CD4-positive, CD25-positive, alpha-beta regulatory T cell (primary cell): ENCODE measurements around the gene NBEA. TPM values are rescaled to one million over a fixed set of nuclear protein-coding genes. Genes with fewer than 3 reads are reported as not detected.
A peak's percentile ranks its signal among the peaks of the same experiment; 100 is the strongest.

ENCODE experiments used
- ATAC-seq, 2 donors: fragments of 150-1000 bp; cut with Tn5 transposase; one replicate each; pipeline ENCODE4 v1.10.0; 2021; ENCODE audit warnings: low read depth in 2 of 2, moderate number of reproducible peaks in 2 of 2, moderate library complexity in 1 of 2
- DNase-seq, 3 donors: peaks; one replicate each; pipeline versions ENCODE4 v3.0.0 to v3.0.0-alpha.2; 2012 to 2022; ENCODE audit warnings: mixed read lengths in 1 of 3
- H3K27ac ChIP-seq: one replicate; pipeline ENCODE4 v1.7.0; 2013; ENCODE audit warnings: mild to moderate bottlenecking, low read length; ENCODE audit not compliant: insufficient read depth, poor library complexity, severe bottlenecking
- H3K27me3 ChIP-seq: one replicate; pipeline ENCODE4 v1.7.0; 2013; ENCODE audit warnings: low read length; ENCODE audit not compliant: control insufficient read depth, insufficient read depth
- H3K36me3 ChIP-seq: one replicate; pipeline ENCODE4 v1.7.0; 2013; ENCODE audit warnings: mild to moderate bottlenecking, low read length, moderate library complexity; ENCODE audit not compliant: control insufficient read depth, insufficient read depth
- H3K4me1 ChIP-seq: 2 replicates; pipeline ENCODE4 v1.7.0; 2013; ENCODE audit warnings: mild to moderate bottlenecking, low read length; ENCODE audit not compliant: insufficient read depth, control insufficient read depth, poor library complexity, severe bottlenecking
- H3K4me3 ChIP-seq: one replicate; pipeline ENCODE4 v1.7.0; 2013; ENCODE audit warnings: low read depth, mild to moderate bottlenecking, low read length, moderate library complexity
- H3K9me3 ChIP-seq, 2 experiments: 1 replicate in 1 of 2; 2 replicates in 1 of 2; pipeline ENCODE4 v1.7.0; 2013; ENCODE audit warnings: low read length in 2 of 2, mild to moderate bottlenecking in 1 of 2, moderate library complexity in 1 of 2; ENCODE audit not compliant: control insufficient read depth in 2 of 2
- H3K27ac Mint-ChIP-seq, 3 donors: one replicate each; pipeline ENCODE4 v1.8.0; 2020 to 2022; ENCODE audit warnings: mild to moderate bottlenecking in 3 of 3, mixed read lengths in 3 of 3, moderate library complexity in 2 of 3
- H3K27me3 Mint-ChIP-seq: one replicate; pipeline ENCODE4 v1.8.0; 2022; ENCODE audit warnings: mild to moderate bottlenecking, mixed read lengths
- H3K36me3 Mint-ChIP-seq: one replicate; pipeline ENCODE4 v1.8.0; 2020; ENCODE audit warnings: mixed read lengths
- H3K4me1 Mint-ChIP-seq, 4 donors: one replicate each; pipeline ENCODE4 v1.8.0; 2020 to 2022; ENCODE audit warnings: mixed read lengths in 4 of 4, mild to moderate bottlenecking in 1 of 4
- H3K4me3 Mint-ChIP-seq, 4 donors: one replicate each; pipeline ENCODE4 v1.8.0; 2020 to 2022; ENCODE audit warnings: mild to moderate bottlenecking in 4 of 4, mixed read lengths in 4 of 4, moderate library complexity in 3 of 4
- H3K9me3 Mint-ChIP-seq, 7 donors: one replicate each; pipeline ENCODE4 v1.8.0; 2020 to 2022; ENCODE audit warnings: mixed read lengths in 7 of 7, mild to moderate bottlenecking in 3 of 7, moderate library complexity in 2 of 7
- polyA plus RNA-seq, 4 donors: library from polyadenylated mRNA; unstranded; fragments of 300-500 nt; fragmentation: Illumina TruSeq; gene quantifications; one replicate each; pipeline ENCODE4 v1.2.3, GENCODE V29; 2021
- total RNA-seq: library from RNA; stranded (reverse); gene quantifications from one replicate; pipeline ENCODE4 v1.2.3, GENCODE V29; 2022

Gene NBEA
- total and polyA plus RNA-seq, 5 donors from 2014 or later: 0.02 to 1.1 (median 0.30) TPM

GRCh38 chr13:35694031-35694430 lies 752.0 kb downstream of the NBEA start:
- H3K9me3 ChIP-seq: no peaks in the 10 kb centered on the region
- H3K27ac ChIP-seq: no peak overlapping the region
- H3K9me3 Mint-ChIP-seq: peaks cover 0 to 7% (median 1%) of the 10 kb centered on the region in 7 donors
- no peaks in the 10 kb centered on the region for H3K27me3 Mint-ChIP-seq
- no peaks in the 10 kb centered on the region for H3K4me1 Mint-ChIP-seq
- no peak overlapping the region for H3K4me3 Mint-ChIP-seq
- no peak overlapping the region for H3K4me3 ChIP-seq
- no peaks in the 10 kb centered on the region for H3K4me1 ChIP-seq
- no peaks in the 10 kb centered on the region for H3K27me3 ChIP-seq
- DNase-seq: no peak
- no peaks in the 10 kb centered on the region for H3K36me3 Mint-ChIP-seq
- no peak overlapping the region for H3K27ac Mint-ChIP-seq
- no peak for ATAC-seq
- no peaks in the 10 kb centered on the region for H3K36me3 ChIP-seq

- Mint-ChIP-seq H3K27ac (no peak overlapping the region), H3K4me1 (no peaks in the 10 kb centered on the region), H3K36me3 (no peaks in the 10 kb centered on the region), H3K27me3 (no peaks in the 10 kb centered on the region), H3K9me3 (peaks cover 0 to 10% (median 1%) of the 10 kb centered on the region in 7 donors), H3K4me3 (peak overlapping the region in 1 of 4 donors; percentile 13)
- no peak for DNase-seq
- no peaks in the 10 kb centered on the region for H3K27me3 ChIP-seq
- no peak overlapping the region for H3K27ac ChIP-seq
- no peaks in the 10 kb centered on the region for H3K9me3 ChIP-seq
- no peak overlapping the region for H3K4me3 ChIP-seq
- no peaks in the 10 kb centered on the region for H3K4me1 ChIP-seq
- H3K36me3 ChIP-seq: no peaks in the 10 kb centered on the region
- ATAC-seq: no peak
These were observed 752.7 kb downstream of the NBEA start for GRCh38 chr13:35694549-35695447.

GRCh38 chr13:35695448-35695770 lies 753.3 kb downstream of the NBEA start:
- Mint-ChIP-seq H3K27me3 (no peaks in the 10 kb centered on the region), H3K4me1 (no peaks in the 10 kb centered on the region), H3K4me3 (no peak overlapping the region), H3K27ac (no peak overlapping the region), H3K9me3 (peaks cover 0 to 10% (median 1%) of the 10 kb centered on the region in 7 donors), H3K36me3 (no peaks in the 10 kb centered on the region)
- Histone ChIP-seq H3K9me3 (no peaks in the 10 kb centered on the region), H3K27ac (no peak overlapping the region), H3K36me3 (no peaks in the 10 kb centered on the region), H3K27me3 (no peaks in the 10 kb centered on the region), H3K4me3 (no peak overlapping the region), H3K4me1 (no peaks in the 10 kb centered on the region)
- no peak for ATAC-seq
- no peak for DNase-seq

GRCh38 chr13:35697186-35697730 lies 755.2 kb downstream of the NBEA start:
- Mint-ChIP-seq H3K27me3 (no peaks in the 10 kb centered on the region), H3K4me3 (no peak overlapping the region), H3K36me3 (no peaks in the 10 kb centered on the region), H3K4me1 (no peaks in the 10 kb centered on the region), H3K9me3 (peaks cover 0 to 8% (median 4%) of the 10 kb centered on the region in 7 donors), H3K27ac (no peak overlapping the region)
- Histone ChIP-seq H3K27ac (no peak overlapping the region), H3K9me3 (no peaks in the 10 kb centered on the region), H3K4me3 (no peak overlapping the region), H3K4me1 (no peaks in the 10 kb centered on the region), H3K27me3 (no peaks in the 10 kb centered on the region), H3K36me3 (no peaks in the 10 kb centered on the region)
- ATAC-seq (no peak), DNase-seq (no peak)

- ATAC-seq (no peak), DNase-seq (no peak)
- Mint-ChIP-seq H3K27me3 (no peaks in the 10 kb centered on the region), H3K27ac (no peak overlapping the region), H3K9me3 (peaks cover 0 to 11% (median 4%) of the 10 kb centered on the region in 7 donors), H3K4me1 (no peaks in the 10 kb centered on the region), H3K4me3 (no peak overlapping the region), H3K36me3 (no peaks in the 10 kb centered on the region)
- H3K36me3 ChIP-seq: no peaks in the 10 kb centered on the region
- no peaks in the 10 kb centered on the region for H3K27me3 ChIP-seq
- H3K4me3 ChIP-seq: no peak overlapping the region
- H3K27ac ChIP-seq: no peak overlapping the region
- no peaks in the 10 kb centered on the region for H3K4me1 ChIP-seq
- no peaks in the 10 kb centered on the region for H3K9me3 ChIP-seq
These were observed 757.0 kb downstream of the NBEA start for GRCh38 chr13:35698911-35699576.

- ATAC-seq (no peak), DNase-seq (no peak)
- no peaks in the 10 kb centered on the region for H3K36me3 ChIP-seq
- no peak overlapping the region for H3K4me3 Mint-ChIP-seq
- H3K4me3 ChIP-seq: no peak overlapping the region
- no peaks in the 10 kb centered on the region for H3K4me1 Mint-ChIP-seq
- H3K36me3 Mint-ChIP-seq: no peaks in the 10 kb centered on the region
- peaks cover 0 to 12% (median 5%) of the 10 kb centered on the region in 7 donors for H3K9me3 Mint-ChIP-seq
- H3K27ac Mint-ChIP-seq: no peak overlapping the region
- no peaks in the 10 kb centered on the region for H3K27me3 ChIP-seq
- no peaks in the 10 kb centered on the region for H3K9me3 ChIP-seq
- no peaks in the 10 kb centered on the region for H3K4me1 ChIP-seq
- H3K27ac ChIP-seq: no peak overlapping the region
- H3K27me3 Mint-ChIP-seq: no peaks in the 10 kb centered on the region
These were observed 757.9 kb downstream of the NBEA start for GRCh38 chr13:35699825-35700510.

- H3K36me3 Mint-ChIP-seq: no peaks in the 10 kb centered on the region
- H3K4me3 ChIP-seq: no peak overlapping the region
- no peak overlapping the region for H3K27ac ChIP-seq
- H3K27me3 Mint-ChIP-seq: no peaks in the 10 kb centered on the region
- H3K27ac Mint-ChIP-seq: no peak overlapping the region
- DNase-seq (no peak), ATAC-seq (no peak)
- H3K36me3 ChIP-seq: no peaks in the 10 kb centered on the region
- no peaks in the 10 kb centered on the region for H3K4me1 ChIP-seq
- peaks cover 0 to 11% (median 5%) of the 10 kb centered on the region in 7 donors for H3K9me3 Mint-ChIP-seq
- no peaks in the 10 kb centered on the region for H3K27me3 ChIP-seq
- H3K4me1 Mint-ChIP-seq: no peaks in the 10 kb centered on the region
- no peaks in the 10 kb centered on the region for H3K9me3 ChIP-seq
- H3K4me3 Mint-ChIP-seq: no peak overlapping the region
These were observed 758.6 kb downstream of the NBEA start for GRCh38 chr13:35700671-35701070.
